ENCODE measurements around the gene ABHD10.

The ABHD10 gene

DNA sequence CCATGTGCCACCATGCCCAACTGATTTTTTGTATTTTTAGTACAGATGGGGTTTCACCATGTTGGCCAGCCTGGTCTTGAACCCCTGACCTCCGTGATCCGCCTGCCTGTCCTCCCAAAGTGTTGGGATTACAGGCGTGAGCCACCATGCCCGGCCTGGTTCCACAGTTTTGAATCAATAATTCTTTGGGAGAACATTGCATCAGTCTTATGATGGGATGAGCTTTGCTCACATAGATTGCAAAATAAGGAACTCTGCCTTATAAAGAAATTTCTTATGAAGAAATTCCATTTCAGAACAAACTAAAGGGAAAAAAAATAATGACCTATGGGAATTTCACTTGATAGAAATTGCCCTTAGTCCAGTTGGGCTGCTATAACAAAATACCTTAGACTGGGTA is 39.9 kb downstream of the ABHD10 start:
- no peak for DNase-seq (ENCODE audit: extremely low read depth, low read depth)
- H3K4me3 ChIP-seq (replicated peaks; ENCODE audit: low read depth, low read length): no peak overlapping the region
- TF ChIP-seq, protein P1, sequence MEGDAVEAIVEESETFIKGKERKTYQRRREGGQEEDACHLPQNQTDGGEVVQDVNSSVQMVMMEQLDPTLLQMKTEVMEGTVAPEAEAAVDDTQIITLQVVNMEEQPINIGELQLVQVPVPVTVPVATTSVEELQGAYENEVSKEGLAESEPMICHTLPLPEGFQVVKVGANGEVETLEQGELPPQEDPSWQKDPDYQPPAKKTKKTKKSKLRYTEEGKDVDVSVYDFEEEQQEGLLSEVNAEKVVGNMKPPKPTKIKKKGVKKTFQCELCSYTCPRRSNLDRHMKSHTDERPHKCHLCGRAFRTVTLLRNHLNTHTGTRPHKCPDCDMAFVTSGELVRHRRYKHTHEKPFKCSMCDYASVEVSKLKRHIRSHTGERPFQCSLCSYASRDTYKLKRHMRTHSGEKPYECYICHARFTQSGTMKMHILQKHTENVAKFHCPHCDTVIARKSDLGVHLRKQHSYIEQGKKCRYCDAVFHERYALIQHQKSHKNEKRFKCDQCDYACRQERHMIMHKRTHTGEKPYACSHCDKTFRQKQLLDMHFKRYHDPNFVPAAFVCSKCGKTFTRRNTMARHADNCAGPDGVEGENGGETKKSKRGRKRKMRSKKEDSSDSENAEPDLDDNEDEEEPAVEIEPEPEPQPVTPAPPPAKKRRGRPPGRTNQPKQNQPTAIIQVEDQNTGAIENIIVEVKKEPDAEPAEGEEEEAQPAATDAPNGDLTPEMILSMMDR (IDR thresholded peaks at IDR 0.05; ENCODE audit: low read depth, low read length, missing control alignments): no peak

DNA sequence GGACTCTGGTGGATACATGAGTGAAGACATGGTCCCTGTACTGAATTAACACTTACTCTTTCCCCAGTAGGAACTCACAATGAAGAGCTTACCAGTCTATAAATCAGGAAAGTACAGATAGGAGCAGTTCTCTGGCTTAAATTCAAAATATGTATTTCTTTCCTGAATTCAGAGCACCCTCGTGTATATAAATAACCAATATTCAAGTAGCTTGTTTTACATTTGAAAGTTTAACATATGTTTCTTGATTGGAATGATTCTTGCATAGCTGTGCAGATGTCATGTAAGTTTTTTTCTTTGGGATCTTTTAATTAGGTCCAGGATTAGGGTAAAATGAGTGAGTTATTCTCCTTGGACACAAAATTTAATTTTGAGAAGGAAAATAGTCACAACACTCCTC is 40.9 kb downstream of the ABHD10 start:
- TF ChIP-seq, protein P1 (IDR thresholded peaks at IDR 0.05; ENCODE audit: low read depth, low read length, missing control alignments): no peak
- H3K4me3 ChIP-seq (replicated peaks; ENCODE audit: low read depth, low read length): no peak overlapping the region
- no peak for DNase-seq (ENCODE audit: extremely low read depth, low read depth)

DNA sequence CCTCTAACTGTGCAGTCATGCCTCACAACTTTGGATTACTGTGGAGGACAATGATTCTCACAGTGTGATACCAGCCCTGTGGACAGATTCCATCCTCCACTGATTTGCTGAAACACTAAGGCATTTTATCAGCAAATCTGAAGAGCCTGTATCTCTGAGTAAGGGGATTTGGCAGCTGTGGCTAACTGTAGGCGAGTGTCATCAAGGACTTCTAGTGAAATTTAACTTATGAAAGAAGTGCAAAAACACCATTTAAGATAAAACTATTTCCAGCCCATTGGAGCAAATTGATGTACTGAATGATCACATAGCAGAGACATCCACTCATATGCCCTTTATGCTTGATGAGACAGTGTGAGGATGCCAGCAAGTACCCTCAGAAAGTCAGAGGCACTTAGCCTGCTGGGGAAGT is 41.9 kb downstream of the ABHD10 start:
- TF ChIP-seq, protein P1 (IDR thresholded peaks at IDR 0.05; ENCODE audit: low read depth, low read length, missing control alignments): no peak
- DNase-seq (ENCODE audit: extremely low read depth, low read depth): no peak
- no peak overlapping the region for H3K4me3 ChIP-seq (replicated peaks; ENCODE audit: low read depth, low read length)

DNA sequence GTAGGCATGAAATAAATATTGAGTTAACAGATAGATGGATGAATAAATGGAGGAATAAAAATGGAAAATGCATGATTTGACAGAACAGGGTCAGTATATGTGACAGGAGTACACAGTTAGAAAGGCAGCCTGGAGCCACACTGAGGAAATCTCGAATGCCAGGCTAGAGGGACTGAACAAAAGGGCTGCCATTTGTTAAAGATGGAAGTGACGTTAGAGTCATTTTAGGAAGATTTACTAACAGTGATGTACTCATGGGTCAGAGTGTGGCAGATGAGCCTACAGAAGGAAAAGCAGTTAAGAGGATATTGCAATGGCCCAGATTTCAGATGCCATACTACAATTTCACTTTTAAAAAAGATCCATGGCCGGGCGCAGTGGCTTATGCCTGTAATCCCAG is 48.3 kb downstream of the ABHD10 start:
- no peak overlapping the region for H3K4me3 ChIP-seq (replicated peaks; ENCODE audit: low read depth, low read length)
- TF ChIP-seq, protein P1 (IDR thresholded peaks at IDR 0.05; ENCODE audit: low read depth, low read length, missing control alignments): no peak
- no peak for DNase-seq (ENCODE audit: extremely low read depth, low read depth)

DNA sequence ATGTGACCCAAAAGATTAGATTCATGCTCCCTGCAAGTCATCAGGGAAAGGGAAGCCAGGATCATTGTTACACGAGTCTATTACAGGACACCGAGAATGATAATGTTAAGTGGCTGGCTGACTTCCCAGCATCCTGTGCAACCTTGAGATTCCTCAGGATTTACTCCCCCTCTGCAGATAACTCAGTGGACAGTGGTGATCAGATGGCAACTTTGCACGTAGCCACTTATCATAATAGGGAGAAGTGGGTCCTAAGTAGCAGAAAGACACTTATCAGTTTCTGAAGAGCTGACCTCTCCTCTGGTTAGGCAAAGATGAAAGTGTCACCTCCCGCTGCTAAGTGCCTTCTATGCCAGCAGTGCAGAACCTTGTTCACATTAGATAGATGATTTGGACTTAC is 49.0 kb downstream of the ABHD10 start:
- DNase-seq (ENCODE audit: extremely low read depth, low read depth): no peak
- TF ChIP-seq, protein P1 (IDR thresholded peaks at IDR 0.05; ENCODE audit: low read depth, low read length, missing control alignments): no peak

DNA sequence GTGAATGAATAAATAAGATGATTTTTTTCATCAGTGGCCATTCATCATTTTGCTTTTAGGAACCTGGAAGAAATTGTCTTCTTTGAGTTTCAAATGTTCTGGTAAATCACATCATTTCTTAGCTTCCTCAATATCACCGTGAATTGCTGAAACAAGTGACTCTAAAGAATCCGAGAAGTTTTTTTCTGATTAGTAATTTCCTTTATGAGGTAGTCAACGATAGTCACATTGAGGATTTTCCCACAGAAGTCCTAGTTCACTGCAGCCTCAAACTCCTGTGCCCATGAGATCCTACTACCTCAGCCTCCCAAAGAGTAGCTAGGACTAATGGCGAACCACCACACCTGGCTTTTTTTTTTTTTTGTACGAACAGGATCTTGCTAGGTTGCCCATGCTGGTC is 52.1 kb downstream of the ABHD10 start:
- no peak for DNase-seq (ENCODE audit: extremely low read depth, low read depth)
- no peak overlapping the region for H3K4me3 ChIP-seq (replicated peaks; ENCODE audit: low read depth, low read length)
- TF ChIP-seq, protein P1 (IDR thresholded peaks at IDR 0.05; ENCODE audit: low read depth, low read length, missing control alignments): no peak

More for the DNA sequence above, 49.0 kb downstream of the ABHD10 start:
- H3K4me3 ChIP-seq (replicated peaks; ENCODE audit: low read depth, low read length): no peak overlapping the region

DNA sequence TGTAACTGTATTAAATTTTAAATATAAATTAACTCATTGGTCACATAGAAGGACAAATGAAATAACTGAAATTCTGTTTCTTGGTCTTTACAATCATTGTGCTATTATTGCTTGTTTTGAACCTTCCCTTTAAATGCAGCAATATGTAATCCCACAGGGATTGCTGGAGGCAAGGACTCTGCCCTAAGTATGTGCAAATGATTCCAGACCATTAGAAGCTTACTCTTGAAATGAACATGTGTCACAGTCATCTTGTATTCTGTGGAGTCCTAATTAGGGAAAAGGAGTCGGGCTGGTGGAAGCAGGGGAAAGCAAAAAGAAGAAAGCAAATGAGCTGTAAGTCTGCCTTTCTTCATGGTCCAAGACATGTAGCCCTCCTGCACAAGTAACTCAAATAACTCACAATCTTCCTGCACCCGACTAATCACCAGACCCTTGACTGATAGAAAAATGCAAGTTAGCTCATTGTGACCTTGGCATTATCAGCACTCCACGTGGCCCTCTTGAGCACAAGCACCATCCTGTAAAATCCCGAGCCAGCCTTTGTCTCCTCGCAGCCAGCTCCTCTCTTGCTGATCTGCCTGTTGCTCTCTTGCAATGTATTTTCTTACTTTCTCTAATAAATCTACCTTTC is 53.4 kb downstream of the ABHD10 start:
- TF ChIP-seq, protein P1 (IDR thresholded peaks at IDR 0.05; ENCODE audit: low read depth, low read length, missing control alignments): no peak
- no peak for DNase-seq (ENCODE audit: extremely low read depth, low read depth)
- H3K4me3 ChIP-seq (replicated peaks; ENCODE audit: low read depth, low read length): no peak overlapping the region
